Lower leg skin (tissue), 4 donors: Measurements from ENCODE around the gene EMP3. TPM values are rescaled to one million over a fixed set of nuclear protein-coding genes. Genes with fewer than 3 reads are reported as not detected.
A peak's percentile ranks its signal among the peaks of the same experiment; 100 is the strongest.
"Not testable (repeated sequence)": the region's sequence is repeated elsewhere in the genome, so short reads cannot be mapped to it uniquely, and the experiment has no call there.

Experiments used
- DNase-seq, 2 donors: peaks; one replicate each; pipeline ENCODE4 v3.0.0-alpha.2; 2019; ENCODE audit warnings: low spot score in 2 of 2
- H3K4me3 ChIP-seq: fragments of 200-600 bp; sonication (generic); 2 replicates; pipeline ENCODE4 v1.5.1; 2017; ENCODE audit warnings: mild to moderate bottlenecking, low read depth; ENCODE audit not compliant: poor library complexity, severe bottlenecking
- CTCF ChIP-seq, 3 donors: fragments of 450-650 bp; IDR thresholded peaks; one replicate each; pipeline ENCODE4 v1.5.1; 2016; ENCODE audit warnings: antibody characterized with exemption in 3 of 3, mild to moderate bottlenecking in 3 of 3, moderate library complexity in 2 of 3
- POLR2A ChIP-seq, 2 donors: fragments of 450-650 bp; IDR thresholded peaks; one replicate each; pipeline ENCODE4 v1.6.1; 2016 to 2017; ENCODE audit warnings: antibody characterized with exemption in 2 of 2, mild to moderate bottlenecking in 1 of 2, moderate library complexity in 1 of 2
- WGBS, 2 donors: methylation state at CpG; one replicate each; pipeline ENCODE4 v1.1.5; 2018; 5-methylcytosine and 5-hydroxymethylcytosine counted together
- intact Hi-C: fragments of 100-400 bp; cut with DNase I; formaldehyde crosslinking; loops from one replicate; pipeline ENCODE4 v1.15.0; 2023; ENCODE audit warnings: low total_unique reads
- total RNA-seq, 4 donors: library from RNA; depleted of rRNA; stranded (reverse); fragments of >200 nt; gene quantifications; one replicate each; pipeline ENCODE4 v1.1.0, GENCODE V29; 2016

EMP3 gene
- total RNA-seq, 4 donors from 2014 or later, result 11.5 to 29.3 (median 14.7) TPM

DNA sequence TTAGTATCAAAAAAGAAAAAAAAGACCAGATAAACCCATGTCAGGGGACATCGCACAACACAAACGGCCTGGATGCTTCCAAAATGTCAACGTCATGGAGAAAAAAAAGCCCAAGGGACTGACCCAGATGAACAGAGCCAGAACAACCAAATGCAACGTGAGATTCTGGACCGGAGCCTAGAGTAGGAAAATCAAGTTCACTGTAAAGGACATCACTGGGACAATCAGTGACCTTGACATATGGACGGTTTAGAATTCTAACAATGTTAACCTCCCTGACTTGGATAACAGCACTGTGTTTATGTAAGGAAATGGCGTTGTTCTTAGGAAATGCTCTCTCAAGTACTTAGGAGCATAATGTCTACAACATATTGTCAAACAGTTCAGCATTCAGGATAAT is 15.1 kb upstream of the EMP3 start:
- DNase-seq, result no peak
- no peak overlapping the region for H3K4me3 ChIP-seq
- WGBS, 2 donors, result 78 to 81% methylated on average over 7 of the region's 7 CpGs
- no peak for TF ChIP-seq CTCF (IDR thresholded peaks at IDR 0.05)
- no peak for TF ChIP-seq POLR2A (IDR thresholded peaks at IDR 0.05)
- intact Hi-C loops, result no loop called here

DNA sequence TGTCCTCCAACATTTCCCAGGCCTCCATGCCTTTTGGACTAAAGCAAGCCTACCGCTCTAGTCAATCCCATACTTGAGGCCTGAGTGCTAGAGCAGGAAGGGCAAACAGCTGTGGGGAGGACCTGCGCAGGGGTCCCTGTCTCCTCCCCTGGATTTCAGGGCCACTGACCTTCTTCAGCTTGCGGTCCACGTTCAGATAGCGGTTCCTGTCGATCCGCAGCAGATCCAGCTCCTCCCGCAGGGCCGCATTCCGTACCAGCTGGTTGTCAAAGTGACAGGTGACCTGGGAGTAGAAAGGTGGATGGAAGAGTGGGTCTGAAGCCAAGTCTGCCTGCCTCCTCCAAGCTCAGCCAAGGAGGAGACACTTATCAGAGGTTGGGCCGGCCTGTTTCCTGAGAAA is 14.0 kb upstream of the EMP3 start:
- TF ChIP-seq CTCF (IDR thresholded peaks at IDR 0.05), result no peak
- no peak for TF ChIP-seq POLR2A (IDR thresholded peaks at IDR 0.05)
- WGBS, 2 donors, result 92 to 96% methylated on average over 11 of the region's 11 CpGs
- no peak overlapping the region for H3K4me3 ChIP-seq
- DNase-seq, result no peak
- intact Hi-C loops, result no loop called here

- 64 to 72% methylated on average over 7 of the region's 7 CpGs for WGBS, 2 donors
- TF ChIP-seq POLR2A (IDR thresholded peaks at IDR 0.05) (no peak), CTCF (IDR thresholded peaks at IDR 0.05) (no peak)
- DNase-seq, result no peak
- H3K4me3 ChIP-seq, result no peak overlapping the region
- intact Hi-C loops, result no loop called here
Measured at GRCh38 chr19:48315712-48316111, 9.6 kb upstream of the EMP3 start.

GRCh38 chr19:48317708-48317960 is 7.7 kb upstream of the EMP3 start:
- H3K4me3 ChIP-seq, DNase-seq, intact Hi-C loops: not testable (repeated sequence)
- 62 to 76% methylated on average over 9 of the region's 9 CpGs for WGBS, 2 donors

- DNase-seq, result no peak
- WGBS, 2 donors, result 96 to 97% methylated on average over 21 of the region's 21 CpGs
- no peak overlapping the region for H3K4me3 ChIP-seq
- intact Hi-C loops, result no loop called here
- TF ChIP-seq POLR2A (IDR thresholded peaks at IDR 0.05) (no peak), CTCF (IDR thresholded peaks at IDR 0.05) (no peak)
Measured at GRCh38 chr19:48318286-48318987, 6.9 kb upstream of the EMP3 start.

DNA sequence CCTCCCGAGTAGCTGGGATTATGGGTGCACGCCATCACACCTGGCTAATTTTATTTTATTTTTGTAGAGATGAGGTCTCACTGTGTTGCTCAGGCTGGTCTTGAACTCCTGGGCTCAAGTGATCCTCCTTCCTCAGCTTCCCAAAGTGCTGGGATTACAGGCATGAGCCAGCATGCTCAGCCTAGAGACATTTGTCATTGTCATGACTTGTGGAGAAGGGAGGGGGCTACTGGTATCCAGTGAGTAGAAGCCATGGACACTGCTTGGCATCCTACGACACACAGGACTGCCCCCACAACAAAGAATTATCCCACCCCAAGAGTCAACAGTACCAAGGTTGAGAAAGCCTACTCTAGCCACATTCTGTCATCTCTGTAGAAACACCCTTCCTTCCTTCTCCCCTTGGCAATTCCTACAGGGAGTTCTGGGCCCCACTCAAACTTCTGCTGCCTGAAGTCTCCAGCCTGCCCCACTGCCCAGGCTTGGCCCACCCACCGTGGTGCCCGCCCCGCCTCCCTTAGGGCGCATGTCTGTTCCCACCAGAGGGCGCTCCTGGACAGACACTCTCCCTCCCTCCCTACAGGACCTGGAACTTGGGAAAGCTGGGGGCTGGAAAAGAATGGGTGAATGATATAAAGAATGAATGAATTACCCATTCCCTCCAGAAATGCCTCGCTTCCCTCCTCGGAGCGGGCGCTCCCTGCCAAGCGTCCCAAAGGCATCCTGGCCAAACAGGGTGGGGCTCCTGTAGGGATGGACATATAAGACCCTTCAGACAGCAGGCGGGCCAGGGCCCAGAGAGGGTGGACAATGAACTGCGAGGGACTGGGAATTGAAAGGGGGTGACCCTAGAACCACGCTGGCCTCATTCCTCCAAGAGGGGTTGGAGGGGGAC is 5.5 kb upstream of the EMP3 start:
- 28 to 29% methylated on average over 16 of the region's 16 CpGs for WGBS, 2 donors
- TF ChIP-seq CTCF (IDR thresholded peaks at IDR 0.05) (no peak), POLR2A (IDR thresholded peaks at IDR 0.05) (no peak)
- intact Hi-C loops, result loop anchor here (10.0 kb wide), 1 partner anchor 265 kb away; no protein-coding TSS in a partner anchor
- DNase-seq, result peak; percentile 78 to 96
- H3K4me3 ChIP-seq, result no peak overlapping the region
